ENCODE data around the gene LRRN1.

DNA sequence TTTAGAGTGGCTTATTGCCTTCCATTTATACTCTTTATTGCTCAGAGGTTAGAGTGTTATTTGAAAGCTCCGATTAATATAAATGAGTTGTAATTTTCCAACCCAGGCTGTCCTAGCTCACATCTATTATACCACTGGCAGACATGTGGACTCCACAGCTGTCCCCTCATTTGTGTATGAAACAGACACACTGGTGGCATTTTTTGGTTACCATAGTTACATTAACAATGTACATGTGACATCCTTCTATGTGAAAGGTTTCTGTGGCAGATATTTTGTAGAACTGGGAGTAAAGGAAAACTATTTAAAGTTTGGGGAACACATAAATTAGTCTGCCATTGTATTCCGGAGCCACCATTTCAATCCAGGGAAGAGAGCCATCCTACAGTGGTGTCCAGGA is 5.3 kb downstream of the LRRN1 start:
- TF ChIP-seq POLR2AphosphoS5 (IDR thresholded peaks at IDR 0.05) (no peak), EP300 (conservative IDR thresholded peaks at IDR 0.05; ENCODE audit: poor library complexity, severe bottlenecking) (no peak), MXI1 (conservative IDR thresholded peaks at IDR 0.05; ENCODE audit: poor library complexity, severe bottlenecking) (peak; percentile 31)
- TF ChIP-seq, protein P1, sequence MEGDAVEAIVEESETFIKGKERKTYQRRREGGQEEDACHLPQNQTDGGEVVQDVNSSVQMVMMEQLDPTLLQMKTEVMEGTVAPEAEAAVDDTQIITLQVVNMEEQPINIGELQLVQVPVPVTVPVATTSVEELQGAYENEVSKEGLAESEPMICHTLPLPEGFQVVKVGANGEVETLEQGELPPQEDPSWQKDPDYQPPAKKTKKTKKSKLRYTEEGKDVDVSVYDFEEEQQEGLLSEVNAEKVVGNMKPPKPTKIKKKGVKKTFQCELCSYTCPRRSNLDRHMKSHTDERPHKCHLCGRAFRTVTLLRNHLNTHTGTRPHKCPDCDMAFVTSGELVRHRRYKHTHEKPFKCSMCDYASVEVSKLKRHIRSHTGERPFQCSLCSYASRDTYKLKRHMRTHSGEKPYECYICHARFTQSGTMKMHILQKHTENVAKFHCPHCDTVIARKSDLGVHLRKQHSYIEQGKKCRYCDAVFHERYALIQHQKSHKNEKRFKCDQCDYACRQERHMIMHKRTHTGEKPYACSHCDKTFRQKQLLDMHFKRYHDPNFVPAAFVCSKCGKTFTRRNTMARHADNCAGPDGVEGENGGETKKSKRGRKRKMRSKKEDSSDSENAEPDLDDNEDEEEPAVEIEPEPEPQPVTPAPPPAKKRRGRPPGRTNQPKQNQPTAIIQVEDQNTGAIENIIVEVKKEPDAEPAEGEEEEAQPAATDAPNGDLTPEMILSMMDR (IDR thresholded peaks at IDR 0.05; ENCODE audit: poor library complexity, severe bottlenecking) = no peak
- TF ChIP-seq, protein P2, sequence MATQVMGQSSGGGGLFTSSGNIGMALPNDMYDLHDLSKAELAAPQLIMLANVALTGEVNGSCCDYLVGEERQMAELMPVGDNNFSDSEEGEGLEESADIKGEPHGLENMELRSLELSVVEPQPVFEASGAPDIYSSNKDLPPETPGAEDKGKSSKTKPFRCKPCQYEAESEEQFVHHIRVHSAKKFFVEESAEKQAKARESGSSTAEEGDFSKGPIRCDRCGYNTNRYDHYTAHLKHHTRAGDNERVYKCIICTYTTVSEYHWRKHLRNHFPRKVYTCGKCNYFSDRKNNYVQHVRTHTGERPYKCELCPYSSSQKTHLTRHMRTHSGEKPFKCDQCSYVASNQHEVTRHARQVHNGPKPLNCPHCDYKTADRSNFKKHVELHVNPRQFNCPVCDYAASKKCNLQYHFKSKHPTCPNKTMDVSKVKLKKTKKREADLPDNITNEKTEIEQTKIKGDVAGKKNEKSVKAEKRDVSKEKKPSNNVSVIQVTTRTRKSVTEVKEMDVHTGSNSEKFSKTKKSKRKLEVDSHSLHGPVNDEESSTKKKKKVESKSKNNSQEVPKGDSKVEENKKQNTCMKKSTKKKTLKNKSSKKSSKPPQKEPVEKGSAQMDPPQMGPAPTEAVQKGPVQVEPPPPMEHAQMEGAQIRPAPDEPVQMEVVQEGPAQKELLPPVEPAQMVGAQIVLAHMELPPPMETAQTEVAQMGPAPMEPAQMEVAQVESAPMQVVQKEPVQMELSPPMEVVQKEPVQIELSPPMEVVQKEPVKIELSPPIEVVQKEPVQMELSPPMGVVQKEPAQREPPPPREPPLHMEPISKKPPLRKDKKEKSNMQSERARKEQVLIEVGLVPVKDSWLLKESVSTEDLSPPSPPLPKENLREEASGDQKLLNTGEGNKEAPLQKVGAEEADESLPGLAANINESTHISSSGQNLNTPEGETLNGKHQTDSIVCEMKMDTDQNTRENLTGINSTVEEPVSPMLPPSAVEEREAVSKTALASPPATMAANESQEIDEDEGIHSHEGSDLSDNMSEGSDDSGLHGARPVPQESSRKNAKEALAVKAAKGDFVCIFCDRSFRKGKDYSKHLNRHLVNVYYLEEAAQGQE (IDR thresholded peaks at IDR 0.05; ENCODE audit: borderline replicate concordance) = no peak

Data from neural cell (in vitro differentiated cells).